Right renal pelvis (tissue), 4 donors: ENCODE data around the gene SIRPA. TPM values are rescaled to one million over a fixed set of nuclear protein-coding genes. Genes with fewer than 3 reads are reported as not detected.

Experiments used
- DNase-seq, 4 donors: peaks; one replicate each; pipeline ENCODE4 v3.0.0-alpha.2; 2013; ENCODE audit warnings: low read depth in 4 of 4, low spot score in 3 of 4, missing footprints in 1 of 4
- polyA plus RNA-seq, 4 donors: library from polyadenylated mRNA; unstranded; fragments of 120-200 nt; gene quantifications; one replicate each; pipeline ENCODE4 v1.2.1, GENCODE V29; 2013; ENCODE audit not compliant: insufficient read length in 4 of 4

SIRPA gene
- polyA plus RNA-seq, 4 donors = 29.0 to 32.5 (median 29.9) TPM

DNA sequence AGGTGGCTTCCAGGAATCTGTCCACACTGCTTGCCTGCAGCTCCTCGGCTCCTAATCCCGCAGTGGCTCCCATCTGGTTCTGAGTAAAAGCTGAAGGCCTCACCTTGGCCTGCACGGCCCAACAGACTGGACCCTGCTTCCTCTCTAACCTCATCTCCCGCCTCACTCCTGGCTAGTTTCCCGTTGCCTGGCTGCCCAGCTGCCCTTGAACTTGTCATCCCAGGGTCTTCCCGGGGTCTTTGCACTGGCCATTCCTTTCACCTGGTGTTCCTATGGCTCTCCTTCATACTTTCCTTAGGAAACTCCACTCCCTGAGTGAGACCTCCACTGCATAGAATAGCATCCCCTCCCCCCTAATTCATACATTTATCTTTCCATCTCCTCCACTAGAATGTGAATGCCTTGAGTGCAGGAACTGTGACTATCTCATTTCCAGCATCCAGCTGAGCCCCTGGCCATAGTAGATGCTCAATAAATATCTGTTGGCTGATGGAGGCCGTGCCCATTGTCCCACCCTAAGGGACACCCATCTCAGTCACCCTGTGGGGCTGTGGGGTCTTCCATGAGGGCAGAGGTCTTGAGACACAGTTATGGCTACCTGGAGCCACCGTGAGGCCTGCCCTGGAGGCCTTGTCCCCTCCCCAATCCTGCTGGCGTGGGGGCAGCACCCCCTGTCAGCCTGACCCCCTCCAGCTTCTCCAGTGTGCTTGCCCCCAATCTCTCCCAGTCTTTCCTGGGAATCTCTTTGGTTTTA is 9.1 kb upstream of the SIRPA start:
- DNase-seq = no peak

GRCh38 chr20:1887321-1887720 is 7.9 kb upstream of the SIRPA start:
- no peak for DNase-seq

DNA sequence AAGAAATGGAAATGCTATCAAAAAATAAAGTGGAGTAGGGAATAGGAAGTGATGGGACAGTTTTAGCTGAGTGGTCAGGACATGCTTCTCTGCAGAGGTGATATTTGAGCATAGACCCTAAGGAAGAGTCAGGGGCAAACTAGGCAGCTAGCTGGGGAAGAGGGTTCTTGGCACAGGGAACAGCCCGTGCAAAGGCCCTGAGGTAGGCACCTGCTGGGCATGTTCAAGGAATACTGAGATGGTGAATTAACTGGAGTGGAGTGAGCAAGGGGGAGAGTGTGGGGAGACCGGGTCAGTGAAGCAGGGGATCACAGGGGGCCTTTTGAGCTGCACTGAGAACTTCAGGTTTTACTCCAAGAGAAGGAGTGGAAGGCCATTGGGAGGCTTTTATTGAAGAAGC is 7.5 kb upstream of the SIRPA start:
- no peak for DNase-seq

DNA sequence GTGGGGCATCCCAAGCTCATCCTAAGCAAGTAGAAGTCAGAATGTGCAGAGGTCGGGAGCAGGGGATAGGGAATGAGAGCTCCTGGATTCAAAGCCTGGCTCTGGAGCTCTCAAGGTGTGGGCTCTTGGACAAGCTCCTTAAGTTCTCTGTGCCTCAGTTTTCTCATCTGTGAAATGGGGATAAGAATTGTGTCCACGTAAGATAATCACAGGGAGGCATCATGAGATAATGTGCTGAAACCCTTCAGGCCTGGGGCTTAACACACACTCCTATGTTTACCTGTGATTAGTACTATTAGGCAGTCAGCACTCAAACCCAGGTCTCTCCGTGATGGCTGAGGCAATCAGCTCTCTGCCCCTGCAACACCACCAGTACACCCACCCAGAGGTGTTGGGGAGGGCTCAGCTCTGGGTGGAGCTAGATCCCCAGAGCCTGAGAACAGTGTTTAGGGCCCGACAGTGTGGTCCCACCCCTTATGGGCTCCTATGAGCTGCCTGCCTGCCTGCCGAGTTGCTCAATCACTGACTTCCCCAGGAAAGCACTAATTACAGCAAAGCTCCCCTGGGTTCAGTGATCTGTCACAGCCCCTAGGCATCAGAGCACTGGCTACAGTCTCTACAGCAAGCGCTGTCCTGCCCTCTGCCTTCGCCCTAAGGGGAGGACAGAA is 6.3 kb upstream of the SIRPA start:
- no peak for DNase-seq

DNA sequence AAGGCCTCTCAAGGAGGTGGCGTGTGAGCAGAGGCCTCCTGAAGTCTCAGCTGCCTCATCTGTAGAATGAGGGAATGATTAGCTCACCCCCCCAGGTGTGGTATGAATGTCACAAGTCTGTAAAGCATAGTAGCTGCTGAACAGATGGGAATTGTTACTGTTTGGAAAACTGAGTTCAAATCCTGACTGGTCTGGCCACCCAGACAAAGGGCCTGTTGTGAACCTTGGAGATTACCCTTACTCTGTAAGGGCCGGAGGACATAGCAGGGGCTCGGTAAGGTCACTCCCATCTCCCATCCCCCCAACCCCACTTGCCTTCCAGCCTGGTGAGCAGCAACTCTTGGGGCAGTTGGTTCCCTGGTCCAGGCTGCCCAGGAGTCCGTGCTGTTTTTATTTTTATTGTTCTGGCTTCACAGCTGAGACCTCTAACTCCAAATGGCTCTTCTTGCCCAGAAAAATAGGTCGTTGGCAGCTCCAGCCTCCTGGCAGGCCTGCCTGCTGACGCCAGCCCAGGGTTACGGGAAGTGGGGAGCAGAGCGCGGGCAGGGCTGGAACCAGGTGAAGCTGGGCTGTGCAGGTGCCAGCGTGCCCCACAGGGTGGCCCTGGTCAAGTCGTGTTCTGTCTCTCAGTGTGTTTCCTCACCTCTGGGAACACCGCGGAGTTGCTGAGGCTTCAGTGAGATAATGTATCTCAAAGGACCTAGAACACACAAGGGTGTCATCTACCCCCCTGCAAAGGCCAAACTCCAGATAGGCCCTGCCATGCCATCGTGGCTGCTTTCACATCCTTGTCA is 4.5 kb upstream of the SIRPA start:
- no peak for DNase-seq

DNA sequence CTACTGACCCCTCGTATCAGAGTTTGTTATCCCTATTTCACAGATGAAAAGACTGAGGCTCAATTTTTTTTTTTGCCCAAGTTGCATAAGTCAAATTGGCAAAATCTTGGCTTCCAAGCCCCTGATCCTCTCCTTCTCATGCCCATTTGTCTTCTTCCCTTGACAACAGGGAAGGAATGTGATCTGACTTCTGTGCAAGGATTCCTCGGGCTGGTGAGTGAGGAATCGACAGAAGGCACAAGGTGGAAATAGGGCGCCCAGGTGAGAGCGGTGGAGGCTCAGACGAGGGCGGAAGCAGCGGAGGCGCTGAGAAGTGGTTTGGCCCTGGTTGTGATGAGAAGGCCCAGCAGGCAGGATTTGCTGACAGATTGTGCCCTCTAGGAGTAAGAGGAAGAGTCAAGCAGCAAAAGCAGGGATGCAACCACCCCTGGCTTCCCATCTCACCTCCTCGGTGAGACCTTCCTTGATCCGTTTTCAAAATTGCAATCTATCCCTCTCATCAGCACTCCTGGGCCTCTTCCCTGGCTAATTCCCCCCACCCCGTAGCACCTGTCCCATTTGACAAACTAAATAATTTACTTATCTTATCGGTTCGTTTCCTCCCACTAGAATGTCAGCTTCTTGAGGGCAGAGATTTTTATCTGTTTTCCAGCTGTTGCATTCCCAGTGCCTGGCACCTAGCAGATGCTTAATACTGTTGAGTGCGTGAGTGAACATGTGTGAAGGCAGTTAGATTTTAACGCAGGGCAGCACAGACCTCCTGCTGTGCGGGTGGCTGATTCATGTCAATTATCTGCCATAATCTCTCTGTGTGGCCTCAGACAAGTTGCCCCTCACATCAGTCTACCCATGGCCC is 3.7 kb upstream of the SIRPA start:
- DNase-seq = no peak

- DNase-seq = no peak
Measured at GRCh38 chr20:1892119-1892385, 3.2 kb upstream of the SIRPA start.

DNA sequence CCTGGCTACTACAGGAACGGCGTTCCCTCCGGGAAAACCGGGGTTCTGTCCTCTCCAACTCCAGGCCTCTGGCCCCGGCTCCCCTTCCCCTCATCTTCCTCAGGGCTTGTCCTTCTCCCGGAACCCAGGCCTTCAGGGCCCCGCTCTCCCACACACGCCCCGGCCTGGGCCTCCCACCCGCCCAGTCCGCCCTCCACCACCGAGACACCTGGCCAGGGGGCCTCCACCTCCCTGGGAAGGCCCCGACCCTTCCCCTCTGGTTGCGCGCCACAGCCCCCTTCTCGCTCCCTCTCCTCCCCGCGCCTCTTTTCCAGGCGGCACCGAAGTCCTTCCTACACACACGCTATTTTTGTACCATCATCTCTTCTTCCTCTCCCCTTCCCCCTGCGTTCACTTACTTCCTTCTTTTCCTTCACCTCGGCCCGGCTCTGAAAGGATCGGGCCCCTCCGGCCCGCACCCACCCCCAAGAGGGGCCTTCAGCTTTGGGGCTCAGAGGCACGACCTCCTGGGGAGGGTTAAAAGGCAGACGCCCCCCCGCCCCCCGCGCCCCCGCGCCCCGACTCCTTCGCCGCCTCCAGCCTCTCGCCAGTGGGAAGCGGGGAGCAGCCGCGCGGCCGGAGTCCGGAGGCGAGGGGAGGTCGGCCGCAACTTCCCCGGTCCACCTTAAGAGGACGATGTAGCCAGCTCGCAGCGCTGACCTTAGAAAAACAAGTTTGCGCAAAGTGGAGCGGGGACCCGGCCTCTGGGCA is 1.3 kb upstream of the SIRPA start:
- no peak for DNase-seq

DNA sequence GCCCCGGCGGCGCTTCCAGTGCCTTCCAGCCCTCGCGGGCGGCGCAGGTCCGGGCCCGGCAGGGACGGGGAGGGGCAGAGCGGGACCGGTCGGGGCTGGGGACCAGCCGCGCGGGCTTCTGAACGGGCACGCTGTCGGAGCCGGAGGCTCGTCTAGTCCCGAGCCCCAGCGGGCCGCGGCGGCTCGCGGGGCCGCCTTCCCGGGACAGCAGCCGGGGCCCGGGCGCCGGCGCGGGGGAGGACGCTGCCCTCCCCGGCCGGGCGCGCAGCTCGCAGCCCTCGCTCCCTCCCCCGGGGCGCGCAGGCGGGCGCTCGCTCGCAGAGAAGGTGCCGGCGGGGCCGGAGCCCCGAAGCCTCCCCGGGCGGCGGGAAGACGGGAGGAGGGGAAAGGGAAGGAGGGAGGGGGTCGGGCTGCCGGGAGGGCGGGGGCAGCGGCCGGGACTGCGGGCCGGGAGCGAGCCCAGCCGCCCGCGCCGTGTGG is 696 bp upstream of the SIRPA start:
- DNase-seq = peak; percentile 40 to 51 (median 48)

GRCh38 chr20:1895674-1896483 is 672 bp downstream of the SIRPA start:
- no peak for DNase-seq

GRCh38 chr20:1896484-1897258 is 1.5 kb downstream of the SIRPA start:
- DNase-seq = no peak

GRCh38 chr20:1897541-1897940 is 2.3 kb downstream of the SIRPA start:
- DNase-seq = no peak

- DNase-seq = no peak
Measured at GRCh38 chr20:1897965-1898464, 2.8 kb downstream of the SIRPA start.

- DNase-seq = no peak
Measured at GRCh38 chr20:1898482-1899240, 3.5 kb downstream of the SIRPA start.

- DNase-seq = no peak
Measured at GRCh38 chr20:1899241-1899525, 4.0 kb downstream of the SIRPA start.

DNA sequence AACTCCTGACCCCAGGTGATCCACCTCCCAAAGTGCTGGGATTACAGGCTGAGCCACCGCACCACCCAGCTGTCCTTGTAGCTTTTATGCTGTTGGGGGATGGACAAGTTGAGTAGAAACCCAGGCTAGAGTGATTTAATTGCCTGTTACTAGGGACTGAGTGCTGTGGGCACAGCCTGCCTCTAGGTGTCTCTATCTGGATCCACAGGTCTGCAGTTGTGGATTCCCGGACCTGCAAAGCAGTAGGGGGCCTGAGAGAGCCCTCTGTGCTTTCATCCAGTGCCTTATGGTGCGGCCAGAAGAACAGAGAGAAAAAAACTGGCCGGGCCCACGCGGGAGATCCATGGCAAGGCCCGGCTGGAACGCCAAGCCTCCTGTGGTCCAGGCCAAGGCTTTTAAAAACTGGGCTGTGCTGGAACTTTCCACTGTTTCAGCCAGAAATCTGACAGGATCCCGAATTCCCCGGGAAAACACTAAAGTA is 5.2 kb downstream of the SIRPA start:
- peak in 2 of 4 donors; percentile 57 to 61 for DNase-seq

DNA sequence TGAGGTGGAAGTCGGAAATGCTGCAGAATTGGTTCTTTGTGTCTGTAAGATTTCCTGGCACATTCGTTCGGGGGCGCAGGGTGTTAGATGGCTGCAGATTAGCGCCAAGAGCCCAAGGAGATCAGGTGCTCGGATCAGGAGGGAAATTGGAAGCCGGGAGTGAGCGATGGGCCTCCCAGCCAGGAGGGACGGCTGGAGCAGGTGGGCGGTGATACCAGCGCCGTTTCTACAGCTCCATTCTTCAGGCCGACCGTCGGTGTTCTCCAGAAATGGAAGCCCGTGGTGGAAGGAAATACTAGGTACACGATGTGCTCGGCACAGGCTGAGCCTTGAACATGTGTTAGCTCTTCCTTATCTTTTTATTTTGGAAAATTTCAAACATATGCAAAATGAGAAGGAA is 6.5 kb downstream of the SIRPA start:
- DNase-seq = no peak

GRCh38 chr20:1902188-1902587 is 7.0 kb downstream of the SIRPA start:
- DNase-seq = no peak
